HG03460 (cell line): ENCODE data around the gene GCNT4.

Experiments
- ATAC-seq: cut with Tn5 transposase; IDR thresholded peaks from one replicate; pipeline ENCODE4 v1.9.1; 2021; ENCODE audit not compliant: unreplicated experiment

The GCNT4 gene

DNA sequence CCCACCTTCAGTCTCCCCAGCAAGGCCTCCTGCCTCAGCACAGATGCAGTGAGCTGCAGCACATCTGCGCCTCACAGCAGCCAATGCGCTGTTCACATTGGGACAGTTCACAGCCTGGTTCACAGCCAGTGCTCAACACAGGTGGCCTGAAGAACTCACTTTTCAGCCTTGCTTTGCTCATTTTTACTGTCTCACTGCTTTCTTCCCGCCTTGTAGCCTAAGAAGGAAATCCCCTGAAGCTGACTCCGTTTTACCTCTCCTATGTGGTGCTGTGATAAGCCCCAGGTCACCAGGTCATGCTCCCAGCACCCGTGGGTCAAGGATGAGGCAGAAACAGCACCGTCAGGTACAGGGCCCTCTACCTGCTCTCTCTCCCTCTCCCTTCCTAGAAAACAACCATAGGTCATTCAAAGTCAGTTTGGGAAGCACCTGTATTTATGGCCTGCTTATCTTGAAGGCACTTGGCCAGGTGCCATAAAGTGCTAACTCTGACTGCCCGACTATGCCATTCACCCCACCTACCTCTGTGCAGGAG, 1.1 kb downstream of the GCNT4 start:
- ATAC-seq, result no peak

DNA sequence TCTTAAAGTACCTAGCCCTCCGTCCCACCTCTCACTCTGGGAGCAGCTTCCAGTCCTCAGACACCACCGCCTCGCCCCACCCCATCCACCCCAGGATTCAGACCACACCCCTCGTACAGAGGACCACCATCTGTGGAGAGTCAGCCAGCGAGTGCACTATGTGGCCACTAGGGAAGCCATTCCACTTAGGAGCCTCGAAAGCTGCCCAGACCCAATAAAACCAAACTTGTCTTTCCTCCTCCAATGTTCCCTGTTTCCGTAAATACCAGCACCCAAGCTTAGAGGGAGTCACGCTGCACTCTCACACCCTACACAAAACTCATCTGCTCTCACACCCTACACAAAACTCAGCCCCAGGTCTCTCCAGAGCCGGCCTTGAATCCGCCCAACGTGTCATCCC, 1.9 kb downstream of the GCNT4 start:
- no peak for ATAC-seq

GRCh38 chr5:75049456-75050351, 2.7 kb downstream of the GCNT4 start:
- no peak for ATAC-seq

DNA sequence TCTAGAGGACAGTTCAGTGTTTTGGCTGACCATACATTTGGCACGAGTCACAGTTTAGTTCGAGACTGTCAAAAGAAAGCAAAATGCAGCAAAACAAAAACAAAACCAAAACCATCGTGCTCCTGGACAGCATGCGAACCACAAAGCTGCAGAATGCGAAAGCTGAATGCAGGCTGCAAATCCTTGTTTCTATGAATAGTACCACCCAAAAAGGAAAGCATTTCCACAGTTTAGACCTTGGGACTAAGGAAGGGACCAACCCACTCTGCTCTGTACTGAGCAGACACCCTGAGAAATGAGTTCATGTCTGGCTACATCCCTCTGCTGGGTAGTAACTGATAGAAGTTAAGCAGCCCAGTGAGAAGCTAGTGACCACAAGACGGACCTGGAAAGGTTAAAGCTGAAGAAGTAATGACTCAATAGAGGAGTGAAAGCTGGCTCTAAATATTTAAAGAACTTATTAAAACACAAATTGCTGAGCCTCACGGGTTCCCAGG, 3.9 kb downstream of the GCNT4 start:
- ATAC-seq, result peak; percentile 48

DNA sequence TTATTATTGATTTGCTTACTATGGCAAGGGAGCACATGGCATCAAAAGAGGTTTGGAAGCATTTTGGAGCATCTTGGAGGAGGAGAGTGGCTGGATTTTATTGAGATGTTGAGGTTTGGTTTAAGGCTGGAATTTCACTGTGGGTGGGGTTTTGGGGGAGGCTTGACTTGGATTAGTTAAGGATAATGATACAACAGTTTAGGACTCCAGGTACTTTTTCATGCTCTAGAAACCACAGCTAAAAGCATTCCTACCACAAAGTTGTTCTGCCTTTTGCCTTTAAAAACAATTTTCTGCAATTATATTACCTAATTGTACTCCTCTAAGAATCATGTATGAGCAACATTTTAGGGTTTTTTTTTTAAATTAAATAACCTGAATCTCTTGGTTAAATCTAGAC, 5.0 kb downstream of the GCNT4 start:
- no peak for ATAC-seq

- ATAC-seq, result no peak
Observed at GRCh38 chr5:75046366-75047142, 5.8 kb downstream of the GCNT4 start.

GRCh38 chr5:75045071-75045470, 7.3 kb downstream of the GCNT4 start:
- ATAC-seq, result no peak

DNA sequence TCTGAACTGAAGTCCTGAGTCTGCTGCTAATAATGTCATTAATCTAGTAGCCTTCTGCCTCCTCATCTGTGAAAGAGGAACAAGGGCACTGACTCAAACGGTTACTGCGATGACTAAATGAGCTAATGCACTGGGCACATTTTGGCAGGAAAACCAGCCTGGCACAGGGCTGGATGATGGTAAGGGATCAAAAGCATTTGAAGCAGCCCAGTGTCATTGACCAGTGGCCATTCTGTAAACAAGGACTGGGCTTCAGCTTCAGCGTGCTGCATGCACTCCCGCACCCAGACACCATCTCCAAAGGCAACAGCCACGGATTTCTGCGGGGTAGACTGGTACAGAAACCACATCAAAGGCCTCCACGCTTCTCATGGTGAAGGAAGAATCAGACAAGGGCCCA, 8.0 kb downstream of the GCNT4 start:
- ATAC-seq, result no peak

- no peak for ATAC-seq
Observed at GRCh38 chr5:75043633-75044264, 8.6 kb downstream of the GCNT4 start.

DNA sequence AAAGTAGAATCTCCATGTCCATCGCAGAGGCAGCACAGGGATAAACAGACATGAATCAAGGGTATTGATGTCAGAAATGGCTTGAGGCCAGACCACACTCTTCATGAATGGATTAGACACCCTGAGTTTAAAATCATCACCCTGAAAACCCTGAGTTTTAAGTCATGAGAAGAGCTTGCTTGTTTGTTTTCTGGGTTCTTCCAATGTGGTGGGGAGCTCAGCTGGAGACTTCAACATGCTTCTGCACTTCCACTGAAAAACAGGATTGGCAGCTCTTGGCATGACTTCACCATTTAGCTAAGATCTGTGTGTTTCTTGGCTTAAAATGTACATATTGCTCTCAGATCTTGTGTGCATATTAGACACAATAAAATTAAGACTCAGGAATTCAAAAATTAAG, 9.8 kb downstream of the GCNT4 start:
- no peak for ATAC-seq

GRCh38 chr5:75040973-75041372, 11.4 kb downstream of the GCNT4 start:
- ATAC-seq, result no peak

DNA sequence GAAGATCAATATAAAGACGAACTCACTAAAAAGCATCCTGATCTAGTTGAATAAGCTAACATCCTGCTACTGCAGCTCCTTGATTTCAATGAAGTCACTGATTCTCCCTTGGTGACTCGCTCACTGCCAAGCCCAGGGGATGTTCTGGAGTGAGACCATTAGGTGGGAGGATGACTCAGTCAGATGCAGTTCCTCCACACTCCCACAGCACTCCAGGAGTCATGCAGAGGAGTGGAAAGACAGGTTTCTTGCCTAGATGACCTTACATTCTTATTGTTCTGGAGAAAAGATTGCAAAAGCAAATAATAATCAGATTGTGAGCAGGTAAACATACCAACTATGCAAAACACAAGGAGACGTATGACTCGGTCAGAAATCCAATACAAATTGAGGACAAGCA, 15.3 kb downstream of the GCNT4 start:
- no peak for ATAC-seq

DNA sequence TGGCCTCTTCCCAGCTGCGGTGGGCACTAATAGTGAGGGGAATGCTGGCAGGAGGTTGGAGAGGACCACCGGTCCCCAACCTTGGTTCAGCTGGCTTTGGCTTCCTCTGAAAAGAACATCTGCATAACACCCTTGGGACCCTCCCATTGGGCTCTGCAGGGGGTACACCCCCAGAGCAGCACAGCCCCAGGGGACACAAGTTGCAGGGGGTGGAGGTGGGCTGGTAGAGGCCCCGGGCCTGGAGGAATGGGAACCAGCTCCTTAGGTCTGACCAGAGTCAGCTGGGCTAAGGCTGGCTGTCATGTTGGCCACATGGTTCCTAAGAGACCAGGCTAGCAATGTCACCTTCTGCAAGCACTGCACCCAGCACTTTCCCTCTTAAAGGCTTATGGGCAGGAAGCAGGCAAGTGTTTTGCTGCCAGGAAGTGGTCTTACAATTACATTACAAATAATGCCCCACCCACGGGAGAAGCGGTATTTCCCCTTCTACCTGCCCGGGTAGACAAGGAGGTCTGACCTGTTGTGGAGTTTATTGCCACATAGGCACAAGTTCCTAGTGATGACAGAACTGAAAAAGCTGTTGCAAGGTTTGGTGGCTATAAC, 18.1 kb downstream of the GCNT4 start:
- ATAC-seq, result no peak

GRCh38 chr5:75031366-75031765, 21.0 kb downstream of the GCNT4 start:
- no peak for ATAC-seq

DNA sequence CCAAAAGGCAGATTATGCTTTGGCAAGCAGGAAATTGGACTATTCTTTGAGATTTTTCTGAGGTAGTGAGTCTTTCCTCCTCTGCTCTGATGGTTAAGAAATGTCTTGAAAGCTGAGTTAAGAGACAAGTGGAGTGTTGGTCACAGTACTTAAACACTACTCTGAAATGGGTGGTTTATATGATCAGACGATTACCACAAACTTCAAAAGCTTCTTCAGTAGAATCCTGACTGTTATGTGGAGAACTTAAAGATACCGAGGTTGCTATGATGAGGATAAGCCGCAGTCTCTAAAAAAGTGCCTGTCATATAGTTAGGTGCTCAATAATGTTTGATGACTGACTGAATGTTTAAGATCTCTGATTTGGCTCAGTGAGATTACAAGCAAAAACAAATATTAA, 24.3 kb downstream of the GCNT4 start:
- no peak for ATAC-seq

DNA sequence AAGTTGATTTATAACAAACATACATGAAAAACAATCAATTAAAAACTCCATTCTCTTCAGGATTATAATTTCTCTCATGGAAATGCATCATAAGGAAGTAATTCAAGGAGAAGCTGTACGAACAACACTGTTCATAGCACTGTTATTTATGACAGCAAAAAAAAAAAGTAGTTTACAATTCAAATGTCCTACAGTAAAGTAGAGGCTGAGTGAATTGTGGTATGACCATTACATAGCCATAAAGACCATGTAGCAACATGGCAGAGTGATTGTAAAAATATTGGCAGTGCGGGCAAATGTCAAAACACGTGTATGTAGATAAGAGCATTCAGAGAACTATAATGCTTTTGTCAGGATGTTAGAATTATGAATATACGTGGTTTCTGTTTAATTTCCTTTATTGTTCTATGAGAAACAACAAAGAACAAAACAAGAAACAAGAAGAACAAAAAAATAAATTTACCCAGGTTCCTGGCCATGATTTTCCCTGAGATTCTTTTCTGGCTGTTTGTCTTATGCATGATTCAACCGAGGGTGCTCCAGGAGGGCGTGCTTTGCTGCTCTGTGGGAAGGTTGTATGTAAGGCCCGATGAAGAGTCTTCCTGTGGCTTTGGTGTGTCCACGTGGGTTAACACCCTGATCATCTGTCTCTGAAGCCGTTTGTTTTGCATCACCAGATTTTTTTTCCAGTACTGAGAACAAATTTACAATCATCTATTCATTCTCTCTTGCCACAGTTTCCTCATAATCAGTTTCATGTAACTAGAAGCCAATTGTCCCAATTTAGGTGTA, 28.8 kb downstream of the GCNT4 start:
- no peak for ATAC-seq

DNA sequence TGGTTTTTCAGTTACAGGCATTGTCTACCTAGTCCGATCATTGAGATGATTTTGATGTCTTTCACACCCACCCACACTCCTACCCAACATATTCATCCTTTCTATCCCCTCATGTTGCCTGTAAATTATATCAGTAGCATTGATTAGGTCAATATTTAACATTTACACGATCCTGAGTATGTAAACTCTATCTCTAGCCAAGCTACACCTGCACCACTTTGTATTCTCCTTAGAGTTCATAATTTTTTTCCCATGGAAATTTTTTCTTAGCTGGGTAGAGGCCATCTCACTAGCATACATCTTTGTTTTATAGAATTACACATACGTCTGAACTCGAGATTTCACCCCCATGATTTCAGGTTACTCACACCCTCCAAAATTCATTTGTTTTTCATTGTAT, 30.6 kb downstream of the GCNT4 start:
- no peak for ATAC-seq

DNA sequence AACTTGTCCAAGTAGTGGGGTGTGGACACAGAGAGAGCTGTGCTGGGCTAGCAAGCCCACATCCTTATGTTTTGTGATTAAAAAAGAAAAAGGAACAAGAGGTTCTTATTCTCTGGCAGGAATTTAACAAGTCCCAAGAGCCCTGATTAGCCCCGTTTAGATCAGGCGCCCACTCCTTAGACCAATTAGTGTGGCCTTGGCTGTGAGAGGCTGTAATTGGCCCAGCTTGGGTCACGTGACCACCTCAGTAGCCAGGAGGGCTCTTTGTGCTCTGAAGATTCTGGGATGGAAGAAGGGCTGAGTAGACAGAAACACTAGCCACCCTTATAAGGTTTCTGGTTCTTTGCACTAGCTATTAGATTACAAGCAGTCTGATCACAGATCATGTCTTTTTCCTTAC, 31.1 kb downstream of the GCNT4 start:
- ATAC-seq, result no peak

GRCh38 chr5:75020016-75020656, 32.2 kb downstream of the GCNT4 start:
- ATAC-seq, result no peak
